GF-D8 (cell line): ENCODE results near the gene MSH4.
"Not testable (repeated sequence)": the region's sequence is repeated elsewhere in the genome, so short reads cannot be mapped to it uniquely, and the experiment has no call there.

Source experiments
- DNase-seq: peaks from one replicate; lab custom pipeline; 2025; lab: John Stamatoyannopoulos, UW

Gene MSH4

GRCh38 chr1:75796376-75797272 lies at the start of gene MSH4:
Gene MSH4 (plus strand): TSS chr1:75796882. CDS start chr1:75796986, 104 bp downstream.
- DNase-seq = no peak

- DNase-seq = not testable (repeated sequence)
Observed at GRCh38 chr1:75757210-75757609, 39.5 kb upstream of the MSH4 start.

- DNase-seq = not testable (repeated sequence)
Observed at GRCh38 chr1:75758543-75758942, 38.1 kb upstream of the MSH4 start.

- no peak for DNase-seq
Observed at GRCh38 chr1:75764057-75764655, 32.5 kb upstream of the MSH4 start.

- DNase-seq = no peak
Observed at GRCh38 chr1:75765697-75766355, 30.9 kb upstream of the MSH4 start.

- DNase-seq = no peak
Observed at GRCh38 chr1:75768016-75768415, 28.7 kb upstream of the MSH4 start.

- DNase-seq = no peak
Observed at GRCh38 chr1:75770761-75771160, 25.9 kb upstream of the MSH4 start.

GRCh38 chr1:75771978-75772377 lies 24.7 kb upstream of the MSH4 start:
- DNase-seq = no peak

- not testable (repeated sequence) for DNase-seq
Observed at GRCh38 chr1:75777812-75778211, 18.9 kb upstream of the MSH4 start.

- DNase-seq = not testable (repeated sequence)
Observed at GRCh38 chr1:75778694-75779093, 18.0 kb upstream of the MSH4 start.

GRCh38 chr1:75780183-75780582 lies 16.5 kb upstream of the MSH4 start:
- DNase-seq = not testable (repeated sequence)

GRCh38 chr1:75783920-75784319 lies 12.8 kb upstream of the MSH4 start:
- DNase-seq = not testable (repeated sequence)

GRCh38 chr1:75785320-75785982 lies 11.2 kb upstream of the MSH4 start:
- DNase-seq = no peak

GRCh38 chr1:75785983-75786853 lies 10.5 kb upstream of the MSH4 start, which contains the start of gene RABGGTB:
Gene RABGGTB (plus strand): TSS chr1:75786256. CDS start chr1:75786272, 16 bp downstream.
- DNase-seq = peak; percentile 91

- no peak for DNase-seq
Observed at GRCh38 chr1:75786901-75787493, 9.7 kb upstream of the MSH4 start.

- DNase-seq = no peak
Observed at GRCh38 chr1:75787524-75787923, 9.2 kb upstream of the MSH4 start.

- DNase-seq = no peak
Observed at GRCh38 chr1:75789988-75790387, 6.7 kb upstream of the MSH4 start.

- no peak for DNase-seq
Observed at GRCh38 chr1:75791022-75791421, 5.7 kb upstream of the MSH4 start.

GRCh38 chr1:75792091-75792490 lies 4.6 kb upstream of the MSH4 start:
- DNase-seq = no peak

- no peak for DNase-seq
Observed at GRCh38 chr1:75794382-75794781, 2.3 kb upstream of the MSH4 start.

- no peak for DNase-seq
Observed at GRCh38 chr1:75795703-75796193, 934 bp upstream of the MSH4 start.
